GM18505 (cell line): Measurements from ENCODE around the gene FAM83G.

Experiments
- ATAC-seq: cut with Tn5 transposase; IDR thresholded peaks from one replicate; pipeline ENCODE4 v1.9.1; 2021; ENCODE audit not compliant: unreplicated experiment
- POLR2A ChIP-seq: IDR thresholded peaks from 4 replicates; pipeline ENCODE4 v1.6.1; 2011; ENCODE audit warnings: borderline replicate concordance; ENCODE audit not compliant: insufficient read depth, insufficient read length; ENCODE audit errors: extremely low read depth

FAM83G gene

GRCh38 chr17:18980682-18981334, 23.8 kb downstream of the FAM83G start:
- no peak for ATAC-seq

DNA sequence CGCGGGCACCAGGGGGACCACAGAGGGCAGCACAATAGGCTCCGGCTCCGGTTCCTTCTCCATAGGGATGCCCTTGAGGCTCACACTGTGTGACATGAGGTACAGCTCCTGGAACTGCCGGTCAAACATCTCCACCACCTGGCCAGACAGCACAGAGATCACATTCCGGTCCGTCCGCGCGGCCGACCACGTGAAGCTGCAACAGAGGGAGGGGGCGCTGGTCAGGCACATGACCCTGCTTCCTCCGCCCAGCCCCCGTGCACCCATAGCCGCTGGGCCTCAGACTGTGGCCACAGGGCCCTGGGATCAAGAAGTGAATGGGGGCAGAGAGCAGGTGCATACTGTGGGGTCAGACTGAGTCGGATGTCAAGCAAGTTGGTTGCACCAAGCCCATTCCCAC, 25.9 kb downstream of the FAM83G start:
- ATAC-seq, result no peak
- no peak for TF ChIP-seq POLR2A

More at GRCh38 chr17:18980682-18981334, 23.8 kb downstream of the FAM83G start:
- TF ChIP-seq POLR2A, result no peak

DNA sequence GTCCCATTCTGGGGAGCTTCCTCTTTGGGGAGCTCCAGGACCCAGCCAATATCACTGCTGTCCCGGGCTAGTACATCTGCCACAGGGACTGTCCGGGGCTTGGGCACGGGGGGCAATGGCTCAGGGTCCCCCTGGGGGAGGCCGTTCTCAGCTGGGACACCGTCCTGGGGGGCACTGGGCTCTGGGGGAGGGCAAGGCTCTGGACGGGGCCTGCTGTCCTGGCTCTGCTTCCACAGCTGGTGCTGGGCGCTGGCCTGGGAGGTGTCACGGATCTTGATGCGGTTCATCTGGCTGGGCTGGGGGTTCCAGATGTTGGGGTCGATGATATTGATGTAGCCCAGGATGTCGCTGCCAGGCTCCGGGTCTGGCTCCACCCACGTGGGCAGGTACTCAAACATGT, 26.5 kb downstream of the FAM83G start:
- no peak for ATAC-seq
- no peak for TF ChIP-seq POLR2A

GRCh38 chr17:18977646-18978045, 26.9 kb downstream of the FAM83G start:
- no peak for TF ChIP-seq POLR2A
- no peak for ATAC-seq

DNA sequence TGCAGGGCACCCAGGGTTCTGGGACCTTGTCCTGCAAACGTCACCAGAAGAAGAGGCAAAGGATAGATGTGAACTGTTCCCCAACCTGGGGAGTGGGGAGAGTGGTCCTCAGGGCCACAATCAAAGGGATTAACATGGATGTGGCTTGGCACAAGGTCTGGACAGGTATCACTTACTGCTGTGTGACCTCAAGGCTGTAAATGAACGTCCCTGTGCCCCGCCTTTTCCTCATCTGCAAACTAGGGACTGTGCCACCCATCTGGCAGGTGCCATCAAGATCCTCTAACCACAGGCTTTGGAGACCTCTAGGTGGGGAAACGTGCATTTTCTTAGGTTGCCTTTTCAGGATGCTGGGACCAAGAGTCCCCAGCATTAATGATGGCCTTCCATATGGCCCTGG, 27.5 kb downstream of the FAM83G start:
- TF ChIP-seq POLR2A, result no peak
- no peak for ATAC-seq

GRCh38 chr17:18976201-18976600, 28.4 kb downstream of the FAM83G start:
- no peak for TF ChIP-seq POLR2A
- no peak for ATAC-seq

- ATAC-seq, result no peak
- no peak for TF ChIP-seq POLR2A
Measured at GRCh38 chr17:18975597-18975996, 29.0 kb downstream of the FAM83G start.

DNA sequence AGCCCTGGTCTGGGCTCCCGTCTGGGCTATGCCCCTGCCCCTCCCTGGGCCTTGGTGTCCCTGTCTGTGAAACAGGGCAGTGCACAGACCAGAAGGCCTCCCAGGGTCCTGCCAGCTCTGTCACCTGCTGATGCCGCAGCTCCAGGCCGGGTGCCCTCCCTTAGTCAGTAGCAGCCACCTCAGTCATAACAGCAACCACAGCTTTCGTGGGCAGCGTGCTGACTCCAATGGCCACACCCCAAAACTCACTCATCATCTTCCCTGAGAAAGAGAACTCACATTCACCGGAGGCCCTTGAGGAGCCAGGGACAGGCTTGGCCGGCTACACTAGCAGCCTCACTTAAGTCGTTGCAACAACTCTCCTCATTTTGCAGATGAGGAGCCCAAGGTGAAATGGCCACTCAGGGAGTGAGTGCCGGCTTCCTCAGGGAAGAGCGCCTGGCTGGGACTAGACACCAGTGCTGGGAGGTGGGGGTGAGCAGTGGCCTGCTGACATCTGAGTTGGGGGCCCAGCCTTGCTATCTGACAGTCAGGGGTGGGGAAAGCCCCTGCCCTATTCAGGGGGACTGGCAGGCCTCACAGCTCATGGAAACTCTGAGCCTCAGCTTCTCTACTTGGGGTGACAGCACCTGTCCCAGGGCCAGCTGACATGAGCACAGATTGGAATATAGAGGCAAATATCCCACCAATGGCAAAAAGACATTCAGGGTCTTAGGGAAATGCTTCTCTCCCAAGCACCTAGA, 30.0 kb downstream of the FAM83G start:
- ATAC-seq, result no peak
- TF ChIP-seq POLR2A, result no peak

GRCh38 chr17:18971801-18972200, 32.8 kb downstream of the FAM83G start:
- ATAC-seq, result no peak

DNA sequence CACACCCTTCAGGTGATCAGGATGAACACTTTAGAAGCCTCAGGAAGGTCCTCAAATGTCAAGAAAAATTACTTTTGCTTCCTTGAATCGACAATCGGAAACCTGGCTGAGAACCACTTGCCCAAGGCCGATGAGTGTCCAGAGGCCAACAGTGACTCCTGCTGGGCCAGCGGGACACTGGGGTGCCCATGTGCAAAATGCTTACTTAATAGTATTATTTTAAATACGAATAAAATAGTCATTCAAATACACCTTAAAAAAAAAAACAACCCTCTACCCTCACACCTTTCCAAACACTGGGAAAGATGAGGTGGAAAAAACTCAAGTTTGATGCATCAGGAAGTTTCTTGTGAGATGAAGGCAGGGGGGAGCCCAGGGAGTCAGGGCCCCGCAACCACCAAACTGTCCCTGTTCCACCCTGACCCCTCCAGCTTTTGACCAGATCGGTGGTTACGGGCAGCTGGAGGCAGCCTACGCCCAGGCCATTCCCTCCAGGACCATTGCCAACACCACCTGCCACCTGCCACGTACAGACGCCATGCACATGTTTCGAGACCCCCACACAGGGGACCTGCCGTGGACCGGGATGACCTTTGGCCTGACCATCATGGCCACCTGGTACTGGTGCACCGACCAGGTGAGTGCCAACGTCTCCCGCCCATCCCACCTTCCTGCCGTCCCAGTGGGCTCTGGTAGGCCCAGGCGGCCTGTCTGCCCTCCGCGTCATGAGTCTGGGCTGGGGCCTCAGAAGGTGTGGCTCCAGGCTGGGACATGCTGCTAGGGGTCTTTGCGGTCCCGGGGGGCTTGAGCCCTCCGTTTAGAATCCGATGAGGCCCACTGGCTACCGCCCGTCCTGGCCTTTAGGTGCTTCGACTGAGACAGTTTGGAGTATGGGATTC, 33.7 kb downstream of the FAM83G start:
- ATAC-seq, result no peak

More at GRCh38 chr17:18971801-18972200, 32.8 kb downstream of the FAM83G start:
- TF ChIP-seq POLR2A, result no peak

DNA sequence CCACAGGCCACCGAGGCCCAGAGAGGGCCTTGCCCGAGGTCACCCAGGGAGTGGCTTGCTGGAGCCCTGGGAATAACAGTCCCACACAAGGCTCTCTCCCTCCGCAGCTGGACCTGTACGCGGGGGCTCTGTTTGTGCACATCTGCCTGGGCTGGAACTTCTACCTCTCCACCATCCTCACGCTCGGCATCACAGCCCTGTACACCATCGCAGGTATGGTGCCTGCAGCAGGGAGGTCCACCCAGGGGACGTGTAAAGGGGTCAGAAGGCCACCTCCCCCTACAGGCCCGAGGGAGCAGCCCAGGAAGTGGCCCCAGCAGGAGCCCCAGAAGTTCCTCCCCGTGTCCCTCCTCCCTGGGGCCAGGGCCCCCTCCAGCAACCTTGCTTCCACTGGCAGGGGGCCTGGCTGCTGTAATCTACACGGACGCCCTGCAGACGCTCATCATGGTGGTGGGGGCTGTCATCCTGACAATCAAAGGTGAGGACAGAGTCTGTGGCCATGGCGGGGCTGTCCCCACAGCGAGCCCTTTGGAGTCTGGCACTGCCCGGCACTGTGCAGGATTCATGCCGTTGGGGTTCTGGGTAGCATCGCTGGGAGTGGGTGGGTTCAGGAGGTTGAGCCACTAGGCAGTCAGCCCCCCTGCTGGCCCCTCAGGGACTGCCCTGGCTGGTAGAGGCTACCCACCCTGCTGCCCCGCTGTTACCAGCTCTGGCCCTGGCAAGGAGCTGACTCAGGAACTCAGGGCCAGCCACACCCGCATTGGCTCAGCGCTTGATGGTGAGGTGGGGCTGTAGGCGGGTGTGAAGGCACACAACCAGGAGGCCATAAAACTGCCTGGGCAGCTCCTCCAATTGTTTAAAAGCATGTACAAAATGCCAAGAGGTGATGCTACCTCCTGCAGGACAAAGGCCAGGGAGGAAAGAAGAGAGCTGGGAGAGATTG, 35.3 kb downstream of the FAM83G start:
- no peak for ATAC-seq
- TF ChIP-seq POLR2A, result no peak

More for the DNA sequence above, 33.7 kb downstream of the FAM83G start:
- TF ChIP-seq POLR2A, result no peak

GRCh38 chr17:18968345-18968744, 36.2 kb downstream of the FAM83G start:
- no peak for ATAC-seq
- TF ChIP-seq POLR2A, result no peak
